ENCODE measurements around the gene CEP192. TPM values are rescaled to one million over a fixed set of nuclear protein-coding genes. Genes with fewer than 3 reads are reported as not detected.

The CEP192 gene
- total and polyA plus RNA-seq, 2 donors (not counting 1 experiment from before 2014, with no cell fraction given) = 39.3 to 47.3 TPM

- Mint-ChIP-seq H3K4me1 (peaks cover 11% of the 10 kb centered on the region), H3K27ac (no peak overlapping the region), H3K27me3 (no peaks in the 10 kb centered on the region), H3K4me3 (no peak overlapping the region), H3K9me3 (ENCODE audit: insufficient read depth) (no peaks in the 10 kb centered on the region)
- DNase-seq = no peak
- Histone ChIP-seq H3K9me3 (ENCODE audit: control extremely low read depth in 1 of 3, control insufficient read depth in 2 of 3, insufficient read depth in 1 of 3, low read length in 2 of 3) (no peaks in the 10 kb centered on the region), H3K27me3 (replicated peaks in 1 of 4; ENCODE audit: control extremely low read depth in 1 of 4, control insufficient read depth in 3 of 4, insufficient read depth in 4 of 4, low read length in 3 of 4) (no peaks in the 10 kb centered on the region), H4K20me1 (ENCODE audit: control insufficient read depth, insufficient read depth, low read length, poor library complexity, severe bottlenecking) (peaks cover 37% of the 10 kb centered on the region), H3K4me3 (ENCODE audit: control extremely low read depth in 1 of 5, extremely low read depth in 1 of 5, insufficient read depth in 1 of 5, low read depth in 2 of 5, low read length in 4 of 5) (no peak overlapping the region), H3K4me2 (replicated peaks; ENCODE audit: low read depth, low read length, poor library complexity, severe bottlenecking) (no peak overlapping the region), H3K36me3 (replicated peaks in 1 of 2; ENCODE audit: control extremely low read depth in 1 of 2, control insufficient read depth in 1 of 2, extremely low read depth in 1 of 2, insufficient read depth in 2 of 2, low read length in 1 of 2) (peaks cover 8 to 13% of the 10 kb centered on the region in 2 experiments), H3K79me2 (ENCODE audit: control insufficient read depth, insufficient read depth, low read length) (peaks cover 73% of the 10 kb centered on the region), H2AFZ (ENCODE audit: insufficient read depth, low read depth, low read length, poor library complexity, severe bottlenecking) (no peak overlapping the region), H3K4me1 (ENCODE audit: control insufficient read depth in 2 of 2, insufficient read depth in 2 of 2, low read length in 2 of 2) (peaks cover 0 to under 1% of the 10 kb centered on the region in 2 donors), H3K9ac (ENCODE audit: low read length) (no peak overlapping the region), H3K27ac (ENCODE audit: low read length in 2 of 2) (no peak overlapping the region)
- ATAC-seq (ENCODE audit: low read depth) = no peak
- WGBS (ENCODE audit: insufficient coverage) = 88% methylated on average over 1 of the region's 6 CpGs
- POLR2A ChIA-PET = interaction anchor here (0.6 kb wide), 1 partner anchor 817 kb away, joined by 3 read pairs; no protein-coding TSS in a partner anchor
- CTCF ChIA-PET = interaction anchor here (1.1 to 2.0 kb wide), 2 partner anchors 8 to 161 kb away, joined by 4 to 5 read pairs; partner anchors contain the start of gene CEP192
- no peak for TF ChIP-seq EZH2 (IDR thresholded peaks at IDR 0.05; ENCODE audit: borderline replicate concordance, insufficient read depth, low read depth, low read length, poor library complexity, severe bottlenecking)
- no peak for TF ChIP-seq CTCF (IDR thresholded peaks at IDR 0.05)
- intact Hi-C loops (cut with micrococcal nuclease) = no loop called here
Measured at GRCh38 chr18:12998332-12999060, 7.3 kb downstream of the CEP192 start.

- ChIA-PET CTCF (interaction anchor here (0.7 to 1.0 kb wide), 2 partner anchors 44 to 156 kb away, joined by 3 to 5 read pairs; no protein-coding TSS in a partner anchor), POLR2A (no interaction called here)
- no peak overlapping the region for H3K4me3 ChIP-seq (ENCODE audit: control extremely low read depth in 1 of 5, extremely low read depth in 1 of 5, insufficient read depth in 1 of 5, low read depth in 2 of 5, low read length in 4 of 5)
- no peaks in the 10 kb centered on the region for H3K27me3 Mint-ChIP-seq
- no peaks in the 10 kb centered on the region for H3K9me3 Mint-ChIP-seq (ENCODE audit: insufficient read depth)
- no peak overlapping the region for H3K9ac ChIP-seq (ENCODE audit: low read length)
- intact Hi-C loops (cut with micrococcal nuclease) = loop anchor here (1.0 kb wide), 1 partner anchor 156 kb away; no protein-coding TSS in a partner anchor
- H3K36me3 ChIP-seq (replicated peaks in 1 of 2; ENCODE audit: control extremely low read depth in 1 of 2, control insufficient read depth in 1 of 2, extremely low read depth in 1 of 2, insufficient read depth in 2 of 2, low read length in 1 of 2) = peaks cover 7 to 27% of the 10 kb centered on the region in 2 experiments
- H3K4me2 ChIP-seq (replicated peaks; ENCODE audit: low read depth, low read length, poor library complexity, severe bottlenecking) = no peak overlapping the region
- peaks cover 33% of the 10 kb centered on the region for H3K79me2 ChIP-seq (ENCODE audit: control insufficient read depth, insufficient read depth, low read length)
- peak; percentile 49 for ATAC-seq (ENCODE audit: low read depth)
- no peak overlapping the region for H2AFZ ChIP-seq (ENCODE audit: insufficient read depth, low read depth, low read length, poor library complexity, severe bottlenecking)
- no peak overlapping the region for H3K27ac ChIP-seq (ENCODE audit: low read length in 2 of 2)
- H3K9me3 ChIP-seq (ENCODE audit: control extremely low read depth in 1 of 3, control insufficient read depth in 2 of 3, insufficient read depth in 1 of 3, low read length in 2 of 3) = no peaks in the 10 kb centered on the region
- 83% methylated on average over 7 of the region's 7 CpGs for WGBS (ENCODE audit: insufficient coverage)
- peaks cover 15% of the 10 kb centered on the region for H3K4me1 Mint-ChIP-seq
- H3K27ac Mint-ChIP-seq = no peak overlapping the region
- peak; percentile 24 for DNase-seq
- H3K4me1 ChIP-seq (ENCODE audit: control insufficient read depth in 2 of 2, insufficient read depth in 2 of 2, low read length in 2 of 2) = no peaks in the 10 kb centered on the region
- H3K27me3 ChIP-seq (replicated peaks in 1 of 4; ENCODE audit: control extremely low read depth in 1 of 4, control insufficient read depth in 3 of 4, insufficient read depth in 4 of 4, low read length in 3 of 4) = no peaks in the 10 kb centered on the region
- TF ChIP-seq CTCF (IDR thresholded peaks at IDR 0.05) = peak; percentile 30
- no peak for TF ChIP-seq EZH2 (IDR thresholded peaks at IDR 0.05; ENCODE audit: borderline replicate concordance, insufficient read depth, low read depth, low read length, poor library complexity, severe bottlenecking)
- H3K4me3 Mint-ChIP-seq = no peak overlapping the region
- H4K20me1 ChIP-seq (ENCODE audit: control insufficient read depth, insufficient read depth, low read length, poor library complexity, severe bottlenecking) = no peaks in the 10 kb centered on the region
Measured at GRCh38 chr18:13003466-13003896, 12.3 kb downstream of the CEP192 start.
